Kidney (tissue), 14 donors: ENCODE data around the gene LRP5. TPM values are rescaled to one million over a fixed set of nuclear protein-coding genes. Genes with fewer than 3 reads are reported as not detected.

Experiments
- DNase-seq, 5 donors: peaks; one replicate each; pipeline ENCODE4 v3.0.0-alpha.2; 2013 to 2020
- FAIRE-seq: peaks from 2 replicates; lab custom pipeline; 2012; peaks lifted over from hg19 to GRCh38; lab: Jason Lieb, UNC
- H3K27ac ChIP-seq, 2 donors: one replicate each; pipeline ENCODE4 v1.7.0; 2013; ENCODE audit warnings: low read depth in 2 of 2, low read length in 2 of 2, inconsistent platforms in 1 of 2
- H3K27me3 ChIP-seq: one replicate; pipeline ENCODE4 v1.7.1; 2013; ENCODE audit warnings: low read length, inconsistent platforms; ENCODE audit not compliant: control insufficient read depth, insufficient read depth
- H3K36me3 ChIP-seq, 3 donors: one replicate each; pipeline versions ENCODE4 v1.7.0 to v1.7.1; 2013; ENCODE audit warnings: low read length in 3 of 3, control low read depth in 1 of 3, inconsistent platforms in 1 of 3; ENCODE audit not compliant: insufficient read depth in 3 of 3, control insufficient read depth in 2 of 3
- H3K4me1 ChIP-seq, 3 donors: one replicate each; pipeline versions ENCODE4 v1.7.0 to v1.7.1; 2013; ENCODE audit warnings: low read length in 3 of 3, inconsistent platforms in 1 of 3, low read depth in 1 of 3; ENCODE audit not compliant: control insufficient read depth in 2 of 3, insufficient read depth in 2 of 3
- H3K4me3 ChIP-seq, 3 donors: one replicate each; pipeline versions ENCODE4 v1.7.0 to v1.8.1; 2013; ENCODE audit warnings: low read length in 3 of 3, control low read depth in 1 of 3, inconsistent platforms in 1 of 3
- H3K9ac ChIP-seq, 3 donors: one replicate each; pipeline versions ENCODE4 v1.7.0 to v1.7.1; 2013; ENCODE audit warnings: low read length in 3 of 3, control low read depth in 1 of 3, inconsistent platforms in 1 of 3
- H3K9me3 ChIP-seq, 3 donors: one replicate each; pipeline versions ENCODE4 v1.7.0 to v1.7.1; 2013; ENCODE audit warnings: low read length in 3 of 3, control low read depth in 1 of 3, inconsistent platforms in 1 of 3; ENCODE audit not compliant: control insufficient read depth in 2 of 3, insufficient read depth in 1 of 3
- CTCF ChIP-seq: IDR thresholded peaks from 3 replicates; pipeline ENCODE4 v1.5.1; 2012; ENCODE audit warnings: mild to moderate bottlenecking, moderate library complexity, borderline replicate concordance; ENCODE audit not compliant: insufficient read depth; ENCODE audit errors: extremely low read depth
- intact Hi-C: fragments of 100-400 bp; cut with DNase I; formaldehyde crosslinking; loops from one replicate; pipeline ENCODE4 v1.11.1; 2022
- polyA plus RNA-seq: library from polyadenylated mRNA; stranded (reverse); fragments of 350-450 nt; fragmentation: Illumina TruSeq; extraction: RNeasy Lipid Tissue Mini Kit (QIAGEN cat#74804); gene quantifications from one replicate; pipeline ENCODE4 v1.2.3, GENCODE V29; 2014; ENCODE audit warnings: low read depth, low replicate concordance; ENCODE audit not compliant: insufficient read depth
- total RNA-seq: library from RNA; stranded (reverse); fragmentation: NEBNext Ultra II Directional; extraction: Animal tissue kit (Norgen Biotek cat#: 25700); gene quantifications from one replicate; pipeline ENCODE4 v1.2.1, GENCODE V29; 2021
- donor health status: control.
- donor health status: control.
- donor health status: control.
- donor health status: control.
- donor health status: control.
- donor health status: DM: yes; HTN: yes; CAD: no.
- donor health status: Normal renal cell carcinoma (clear cell type).

LRP5 gene
- total and polyA plus RNA-seq, 2 donors from 2014 or later, result 55.4 to 71.3 TPM

- intact Hi-C loops, result no loop called here
- Histone ChIP-seq H3K4me1 (peaks cover 0 to 28% (median 24%) of the 10 kb centered on the region in 3 donors), H3K4me3 (no peak overlapping the region), H3K36me3 (no peaks in the 10 kb centered on the region), H3K27ac (no peak overlapping the region), H3K9ac (no peak overlapping the region), H3K9me3 (no peaks in the 10 kb centered on the region), H3K27me3 (no peaks in the 10 kb centered on the region)
- TF ChIP-seq CTCF, result no peak
- FAIRE-seq (no peak), DNase-seq (no peak)
Measured at GRCh38 chr11:68498321-68498720, 185.9 kb downstream of the LRP5 start.

Other genes starting within 250 kb of the LRP5 start
- 26.3 TPM for gene CHKA, start 191.2 kb upstream of the LRP5 start, total RNA-seq
- gene CHKA, start 191.2 kb upstream of the LRP5 start, polyA plus RNA-seq, result 23.2 TPM
- 54.2 TPM for gene KMT5B, start 99.3 kb upstream of the LRP5 start, total RNA-seq
- 15.8 TPM for gene KMT5B, start 99.3 kb upstream of the LRP5 start, polyA plus RNA-seq
- 31.7 TPM for gene C11orf24, start 40.6 kb upstream of the LRP5 start, total RNA-seq
- 18.6 TPM for gene C11orf24, start 40.6 kb upstream of the LRP5 start, polyA plus RNA-seq
- gene PPP6R3, start 148.2 kb downstream of the LRP5 start, total RNA-seq, result 108 TPM
- gene PPP6R3, start 148.2 kb downstream of the LRP5 start, polyA plus RNA-seq, result 30.3 TPM